Progenitor cell of endocrine pancreas (in vitro differentiated cells): Measurements from ENCODE around the gene ARHGAP8. TPM values are rescaled to one million over a fixed set of nuclear protein-coding genes. Genes with fewer than 3 reads are reported as not detected.

Source experiments
- DNase-seq: peaks from one replicate; pipeline ENCODE4 v3.0.0; 2021; ENCODE audit warnings: low spot score; ENCODE audit not compliant: unreplicated experiment
- H3K27ac Mint-ChIP-seq: 2 replicates; pipeline ENCODE4 v1.8.0; 2021; ENCODE audit warnings: mild to moderate bottlenecking, moderate library complexity, mixed read lengths
- H3K27me3 Mint-ChIP-seq: 2 replicates; pipeline ENCODE4 v1.8.0; 2021; ENCODE audit warnings: mixed read lengths
- H3K36me3 Mint-ChIP-seq: 2 replicates; pipeline ENCODE4 v1.8.0; 2022; ENCODE audit warnings: mixed read lengths; ENCODE audit not compliant: insufficient read depth
- H3K4me1 Mint-ChIP-seq: 2 replicates; pipeline ENCODE4 v1.8.0; 2021; ENCODE audit warnings: low read depth, mixed read lengths
- H3K4me3 Mint-ChIP-seq: 2 replicates; pipeline ENCODE4 v1.8.0; 2021; ENCODE audit warnings: low read depth, mild to moderate bottlenecking, moderate library complexity, mixed read lengths
- H3K9me3 Mint-ChIP-seq: 2 replicates; pipeline ENCODE4 v1.8.0; 2021; ENCODE audit warnings: low read depth, mixed read lengths
- total RNA-seq: library from RNA; stranded (reverse); gene quantifications from 2 replicates; pipeline ENCODE4 v1.2.1, GENCODE V29; 2021
- TF ChIP-seq, protein P1 (sequence below): fragments of 200-600 bp; sonication (generic); IDR thresholded peaks from one replicate; pipeline ENCODE4 v1.5.0; 2021; ENCODE audit warnings: antibody characterized with exemption, mild to moderate bottlenecking; ENCODE audit not compliant: unreplicated experiment

ARHGAP8 gene
- total RNA-seq, 1 donor from 2014 or later, result 100 TPM

DNA sequence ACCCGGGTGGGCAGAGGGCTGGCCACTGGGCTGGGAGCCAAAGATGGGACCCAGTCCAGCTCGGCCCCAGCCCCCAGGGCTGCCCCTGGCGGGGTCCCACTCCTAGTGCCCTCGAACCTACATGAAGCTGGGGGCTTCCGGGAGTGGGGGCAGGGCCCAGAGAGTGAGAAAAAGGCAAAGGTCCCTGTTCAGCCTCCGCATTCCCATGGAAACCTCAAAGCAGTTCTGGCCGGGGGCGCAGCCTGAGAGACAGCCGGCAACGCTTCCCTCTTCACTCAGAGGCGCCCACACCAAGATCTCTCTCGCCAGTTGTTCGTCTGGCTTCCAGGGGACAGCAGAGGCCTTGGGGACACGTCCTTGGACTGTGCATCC lies 22.4 kb upstream of the ARHGAP8 start:
- Mint-ChIP-seq H3K9me3 (no peaks in the 10 kb centered on the region), H3K4me3 (no peak overlapping the region), H3K27ac (no peak overlapping the region), H3K36me3 (no peaks in the 10 kb centered on the region), H3K4me1 (no peaks in the 10 kb centered on the region), H3K27me3 (no peaks in the 10 kb centered on the region)
- DNase-seq, result no peak
- TF ChIP-seq, protein P1, sequence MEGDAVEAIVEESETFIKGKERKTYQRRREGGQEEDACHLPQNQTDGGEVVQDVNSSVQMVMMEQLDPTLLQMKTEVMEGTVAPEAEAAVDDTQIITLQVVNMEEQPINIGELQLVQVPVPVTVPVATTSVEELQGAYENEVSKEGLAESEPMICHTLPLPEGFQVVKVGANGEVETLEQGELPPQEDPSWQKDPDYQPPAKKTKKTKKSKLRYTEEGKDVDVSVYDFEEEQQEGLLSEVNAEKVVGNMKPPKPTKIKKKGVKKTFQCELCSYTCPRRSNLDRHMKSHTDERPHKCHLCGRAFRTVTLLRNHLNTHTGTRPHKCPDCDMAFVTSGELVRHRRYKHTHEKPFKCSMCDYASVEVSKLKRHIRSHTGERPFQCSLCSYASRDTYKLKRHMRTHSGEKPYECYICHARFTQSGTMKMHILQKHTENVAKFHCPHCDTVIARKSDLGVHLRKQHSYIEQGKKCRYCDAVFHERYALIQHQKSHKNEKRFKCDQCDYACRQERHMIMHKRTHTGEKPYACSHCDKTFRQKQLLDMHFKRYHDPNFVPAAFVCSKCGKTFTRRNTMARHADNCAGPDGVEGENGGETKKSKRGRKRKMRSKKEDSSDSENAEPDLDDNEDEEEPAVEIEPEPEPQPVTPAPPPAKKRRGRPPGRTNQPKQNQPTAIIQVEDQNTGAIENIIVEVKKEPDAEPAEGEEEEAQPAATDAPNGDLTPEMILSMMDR, result no peak

DNA sequence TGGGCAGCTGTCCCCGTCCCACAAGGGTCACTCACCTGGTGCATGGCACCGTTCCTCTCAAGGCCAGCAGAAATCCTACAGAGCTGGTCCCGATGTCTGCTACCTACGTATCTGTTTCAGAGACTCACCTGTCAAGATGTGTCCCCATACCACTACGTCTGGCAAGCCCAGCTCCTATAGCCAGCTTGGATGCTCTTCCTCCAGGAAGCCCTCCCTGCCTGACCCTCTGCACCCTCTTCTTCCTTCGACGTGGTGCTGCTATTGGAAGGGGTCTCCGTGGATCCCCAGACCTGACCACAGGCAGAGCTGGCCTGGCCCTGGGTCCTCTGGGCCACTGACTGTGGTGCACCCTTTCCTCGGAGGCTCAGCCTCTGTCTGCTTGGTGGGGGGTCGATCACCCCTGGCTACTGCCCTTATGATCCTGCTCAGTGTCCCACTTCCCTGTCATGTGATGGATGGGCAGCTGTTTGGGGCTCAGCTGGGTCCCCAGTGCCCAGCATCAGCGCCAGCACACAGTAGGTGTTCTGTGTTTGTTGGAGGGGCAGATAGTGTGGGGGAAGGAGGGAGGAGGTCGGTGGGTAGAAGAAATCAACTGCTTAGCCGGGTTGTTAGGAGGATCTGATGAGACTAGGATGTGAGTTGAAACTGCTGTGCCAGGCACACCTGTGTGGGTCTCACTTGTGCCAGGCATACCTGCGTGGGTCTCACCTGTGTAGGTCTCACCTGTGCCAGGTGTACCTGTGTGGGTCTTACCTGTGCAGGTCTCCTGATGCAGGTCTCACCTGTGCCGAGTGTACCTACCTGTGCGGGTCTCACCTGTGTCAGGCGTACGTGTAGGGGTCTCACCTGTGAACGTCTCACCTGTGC lies 21.7 kb upstream of the ARHGAP8 start:
- Mint-ChIP-seq H3K36me3 (no peaks in the 10 kb centered on the region), H3K4me1 (no peaks in the 10 kb centered on the region), H3K9me3 (no peaks in the 10 kb centered on the region), H3K27me3 (no peaks in the 10 kb centered on the region), H3K4me3 (no peak overlapping the region), H3K27ac (no peak overlapping the region)
- no peak for DNase-seq
- TF ChIP-seq, protein P1, result no peak

DNA sequence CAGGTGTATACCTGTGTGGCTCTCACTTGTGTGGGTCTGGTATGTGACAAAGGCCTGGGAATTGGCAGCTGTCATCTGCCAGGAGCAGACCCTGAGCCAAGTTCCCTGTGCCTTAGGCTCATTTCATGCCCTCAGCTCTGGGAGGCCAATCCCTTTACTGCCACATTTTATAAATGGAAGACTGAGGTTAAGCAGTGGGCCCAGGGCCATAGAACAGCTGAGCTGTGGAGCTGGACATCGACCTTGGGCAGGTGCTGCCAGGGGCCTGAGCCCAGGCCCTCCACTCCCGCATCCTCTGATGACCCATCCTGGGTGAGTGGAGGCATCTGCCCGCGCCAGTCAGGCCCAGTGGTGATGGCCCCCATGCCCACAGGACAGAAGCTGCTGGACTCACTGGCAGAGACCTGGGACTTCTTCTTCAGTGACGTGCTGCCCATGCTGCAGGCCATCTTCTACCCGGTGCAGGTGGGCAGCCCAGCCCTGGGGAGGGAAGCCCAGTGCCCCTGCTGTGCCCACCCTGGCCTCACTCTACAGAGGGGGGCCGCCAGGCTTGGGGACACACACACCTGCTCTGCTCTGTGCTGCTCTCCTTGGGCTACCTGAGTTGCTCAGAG lies 20.9 kb upstream of the ARHGAP8 start:
- no peaks in the 10 kb centered on the region for H3K27me3 Mint-ChIP-seq
- H3K4me1 Mint-ChIP-seq, result peaks cover 2% of the 10 kb centered on the region
- H3K9me3 Mint-ChIP-seq, result no peaks in the 10 kb centered on the region
- no peaks in the 10 kb centered on the region for H3K36me3 Mint-ChIP-seq
- no peak overlapping the region for H3K4me3 Mint-ChIP-seq
- DNase-seq, result no peak
- TF ChIP-seq, protein P1, result no peak
- H3K27ac Mint-ChIP-seq, result no peak overlapping the region

DNA sequence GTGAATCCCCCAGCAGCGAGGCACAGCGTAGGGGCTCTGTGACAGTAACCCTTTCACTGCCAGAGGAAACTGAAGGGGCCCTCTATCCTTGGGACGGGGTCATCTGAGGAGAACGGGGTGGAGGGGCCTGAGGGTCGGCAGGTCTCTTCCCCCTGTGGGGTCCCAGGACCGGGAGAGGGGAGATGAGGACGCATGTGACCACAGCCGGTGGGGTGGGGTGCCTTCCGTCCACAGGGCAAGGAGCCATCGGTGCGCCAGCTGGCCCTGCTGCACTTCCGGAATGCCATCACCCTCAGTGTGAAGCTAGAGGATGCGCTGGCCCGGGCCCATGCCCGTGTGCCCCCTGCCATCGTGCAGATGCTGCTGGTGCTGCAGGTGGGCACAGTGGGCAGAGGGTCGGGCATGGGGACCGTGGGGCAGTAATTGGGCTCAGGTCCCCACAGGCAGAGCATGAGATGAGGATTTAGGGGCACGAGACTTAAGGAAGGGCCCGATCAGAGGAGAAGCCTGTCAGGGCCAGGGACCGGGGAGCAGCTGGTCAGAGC lies 20.3 kb upstream of the ARHGAP8 start:
- no peaks in the 10 kb centered on the region for H3K27me3 Mint-ChIP-seq
- H3K27ac Mint-ChIP-seq, result no peak overlapping the region
- H3K36me3 Mint-ChIP-seq, result no peaks in the 10 kb centered on the region
- H3K4me1 Mint-ChIP-seq, result peaks cover 2% of the 10 kb centered on the region
- H3K9me3 Mint-ChIP-seq, result no peaks in the 10 kb centered on the region
- TF ChIP-seq, protein P1, result no peak
- DNase-seq, result no peak
- H3K4me3 Mint-ChIP-seq, result no peak overlapping the region

DNA sequence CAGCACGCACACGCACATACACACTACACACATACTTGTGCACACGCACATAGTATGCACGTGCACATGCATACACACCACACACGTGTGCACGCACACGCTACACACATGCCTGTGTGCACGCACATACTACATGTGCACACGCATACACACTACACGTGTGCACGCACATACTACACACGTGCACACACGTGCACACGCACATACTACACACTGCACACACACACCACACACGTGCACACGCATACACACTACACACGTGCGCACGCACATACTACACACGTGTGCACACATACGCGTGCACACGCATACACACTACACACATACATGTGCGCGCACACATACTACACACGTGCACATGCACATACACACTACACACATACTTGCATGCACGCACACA lies 19.7 kb upstream of the ARHGAP8 start:
- Mint-ChIP-seq H3K4me1 (peaks cover 6% of the 10 kb centered on the region), H3K9me3 (no peaks in the 10 kb centered on the region), H3K36me3 (no peaks in the 10 kb centered on the region), H3K27me3 (no peaks in the 10 kb centered on the region), H3K4me3 (no peak overlapping the region), H3K27ac (no peak overlapping the region)
- no peak for DNase-seq
- TF ChIP-seq, protein P1, result no peak
